Neuron (in vitro differentiated cells): ENCODE measurements around the gene OR6C65.
"Not testable (repeated sequence)": the region's sequence is repeated elsewhere in the genome, so short reads cannot be mapped to it uniquely, and the experiment has no call there.

Source experiments
- H2AFZ ChIP-seq: one replicate; pipeline ENCODE4 v1.6.1; 2013; ENCODE audit warnings: low read depth, mild to moderate bottlenecking, inconsistent platforms, low read length, moderate library complexity
- H3K27me3 ChIP-seq: one replicate; pipeline ENCODE4 v1.6.1; 2013; ENCODE audit warnings: low read length; ENCODE audit not compliant: insufficient read depth
- H3K36me3 ChIP-seq: one replicate; pipeline ENCODE4 v1.6.1; 2013; ENCODE audit warnings: low read length; ENCODE audit not compliant: insufficient read depth
- H3K4me1 ChIP-seq: one replicate; pipeline ENCODE4 v1.6.1; 2013; ENCODE audit warnings: low read length; ENCODE audit not compliant: insufficient read depth
- H3K4me3 ChIP-seq: 2 replicates; pipeline ENCODE4 v1.5.1; 2013; ENCODE audit warnings: mild to moderate bottlenecking, low read length, moderate library complexity
- H3K9me3 ChIP-seq: one replicate; pipeline ENCODE4 v1.6.1; 2013; ENCODE audit warnings: low read length

Gene OR6C65

GRCh38 chr12:55414889-55415288 is 14.6 kb downstream of the OR6C65 start:
- H3K4me1 ChIP-seq, H3K4me3 ChIP-seq, H3K27me3 ChIP-seq, H2AFZ ChIP-seq, H3K36me3 ChIP-seq, H3K9me3 ChIP-seq: not testable (repeated sequence)

- Histone ChIP-seq H3K4me3 (no peak overlapping the region), H2AFZ (no peak overlapping the region), H3K27me3 (no peaks in the 10 kb centered on the region), H3K9me3 (no peaks in the 10 kb centered on the region), H3K4me1 (peaks cover 2% of the 10 kb centered on the region), H3K36me3 (no peaks in the 10 kb centered on the region)
Observed at GRCh38 chr12:55416961-55417360, 16.6 kb downstream of the OR6C65 start.

GRCh38 chr12:55420307-55420962 is 20.1 kb downstream of the OR6C65 start:
- Histone ChIP-seq H3K36me3 (no peaks in the 10 kb centered on the region), H3K27me3 (no peaks in the 10 kb centered on the region), H3K9me3 (no peaks in the 10 kb centered on the region), H3K4me1 (peaks cover 2% of the 10 kb centered on the region), H3K4me3 (no peak overlapping the region), H2AFZ (no peak overlapping the region)

GRCh38 chr12:55425954-55426353 is 25.6 kb downstream of the OR6C65 start, which contains the start of gene OR6C76:
Gene OR6C76, plus strand, starts transcription at chr12:55426254. Its CDS starts 0 bp downstream, at chr12:55426254.
- Histone ChIP-seq H3K4me3 (no peak within 1 kb of the TSS), H3K9me3 (no peaks in the 10 kb centered on the region), H3K27me3 (no peaks in the 10 kb centered on the region), H2AFZ (no peak within 1 kb of the TSS), H3K36me3 (no peaks in the 10 kb centered on the region), H3K4me1 (no peaks in the 10 kb centered on the region)

GRCh38 chr12:55428331-55429243 is 28.3 kb downstream of the OR6C65 start:
- Histone ChIP-seq H3K4me3 (no peak overlapping the region), H3K36me3 (no peaks in the 10 kb centered on the region), H3K9me3 (no peaks in the 10 kb centered on the region), H3K27me3 (no peaks in the 10 kb centered on the region), H2AFZ (no peak overlapping the region), H3K4me1 (no peaks in the 10 kb centered on the region)

- H3K9me3 ChIP-seq, H3K36me3 ChIP-seq, H2AFZ ChIP-seq, H3K4me1 ChIP-seq, H3K27me3 ChIP-seq, H3K4me3 ChIP-seq: not testable (repeated sequence)
Observed at GRCh38 chr12:55441233-55441632, 40.9 kb downstream of the OR6C65 start.

- Histone ChIP-seq H3K36me3 (no peaks in the 10 kb centered on the region), H3K4me3 (no peak within 1 kb of the TSS), H3K9me3 (no peaks in the 10 kb centered on the region), H3K4me1 (no peaks in the 10 kb centered on the region), H2AFZ (no peak within 1 kb of the TSS), H3K27me3 (no peaks in the 10 kb centered on the region)
Observed at GRCh38 chr12:55443776-55444175, 43.4 kb downstream of the OR6C65 start, which contains the start of gene OR6C2. Gene OR6C2, plus strand, starts transcription at chr12:55444076. Its CDS starts 8,138 bp downstream, at chr12:55452214.

- Histone ChIP-seq H3K27me3 (no peaks in the 10 kb centered on the region), H2AFZ (no peak overlapping the region), H3K36me3 (no peaks in the 10 kb centered on the region), H3K9me3 (no peaks in the 10 kb centered on the region), H3K4me1 (no peaks in the 10 kb centered on the region), H3K4me3 (no peak overlapping the region)
Observed at GRCh38 chr12:55445357-55445756, 45.0 kb downstream of the OR6C65 start.

- no peaks in the 10 kb centered on the region for H3K36me3 ChIP-seq
- no peaks in the 10 kb centered on the region for H3K9me3 ChIP-seq
- H3K4me1 ChIP-seq = no peaks in the 10 kb centered on the region
- H3K4me3 ChIP-seq = no peak overlapping the region
- no peak overlapping the region for H2AFZ ChIP-seq
- H3K27me3 ChIP-seq = no peaks in the 10 kb centered on the region
Observed at GRCh38 chr12:55446326-55446725, 46.0 kb downstream of the OR6C65 start.

GRCh38 chr12:55448825-55449224 is 48.5 kb downstream of the OR6C65 start:
- no peaks in the 10 kb centered on the region for H3K36me3 ChIP-seq
- no peaks in the 10 kb centered on the region for H3K27me3 ChIP-seq
- no peaks in the 10 kb centered on the region for H3K9me3 ChIP-seq
- H3K4me1 ChIP-seq = no peaks in the 10 kb centered on the region
- H3K4me3 ChIP-seq = no peak overlapping the region
- no peak overlapping the region for H2AFZ ChIP-seq
